SK-N-SH treated with all-trans-retinoic acid at 6 μM for 48 hours (cell line): ENCODE results near the gene COL4A2.

Experiments
- POU6F1 ChIP-seq: fragments of 250-450 bp; sonication (Bioruptor Pico); IDR thresholded peaks from 2 replicates; pipeline ENCODE4 v1.8.0; 2021; ENCODE audit warnings: low read depth, mild to moderate bottlenecking, moderate library complexity, borderline replicate concordance
- ZC3H10 ChIP-seq: fragments of 250-450 bp; sonication (Bioruptor Pico); IDR thresholded peaks from 2 replicates; pipeline ENCODE4 v1.5.1; 2021; ENCODE audit warnings: mild to moderate bottlenecking, moderate library complexity

GRCh38 chr13:110409581-110409992 lies 102.5 kb downstream of the COL4A2 start:
- no peak for TF ChIP-seq POU6F1 (CRISPR knock-in tag)
- no peak for TF ChIP-seq ZC3H10 (CRISPR knock-in tag)
